HFFc6 (cell line): ENCODE data around the gene DUX4. TPM values are rescaled to one million over a fixed set of nuclear protein-coding genes. Genes with fewer than 3 reads are reported as not detected.
"Not testable (repeated sequence)": the region's sequence is repeated elsewhere in the genome, so short reads cannot be mapped to it uniquely, and the experiment has no call there.

Source experiments
- DNase-seq: peaks from one replicate; pipeline ENCODE4 v3.0.0-alpha.2; 2018
- H3K27ac Mint-ChIP-seq: 2 replicates; pipeline ENCODE4 v1.8.0; 2020; ENCODE audit warnings: mild to moderate bottlenecking, mixed read lengths
- H3K27me3 Mint-ChIP-seq: 2 replicates; pipeline ENCODE4 v1.8.0; 2021; ENCODE audit warnings: mild to moderate bottlenecking, moderate library complexity, mixed read lengths; ENCODE audit not compliant: insufficient read depth
- H3K36me3 Mint-ChIP-seq: 2 replicates; pipeline ENCODE4 v1.8.0; 2021; ENCODE audit warnings: low read depth, mixed read lengths
- H3K4me1 Mint-ChIP-seq: 2 replicates; pipeline ENCODE4 v1.8.0; 2020; ENCODE audit warnings: low read depth, mixed read lengths
- H3K4me3 Mint-ChIP-seq: 2 replicates; pipeline ENCODE4 v1.8.0; 2020; ENCODE audit warnings: mild to moderate bottlenecking, moderate library complexity, mixed read lengths
- H3K9me3 Mint-ChIP-seq: 2 replicates; pipeline ENCODE4 v1.8.0; 2020; ENCODE audit warnings: mild to moderate bottlenecking, mixed read lengths
- CTCF ChIP-seq: fragments of 200-600 bp; sonication (generic); IDR thresholded peaks from 2 replicates; pipeline ENCODE4 v1.5.0; 2021; ENCODE audit warnings: antibody characterized with exemption, mild to moderate bottlenecking
- long read RNA-seq: library from polyadenylated mRNA; unstranded; transcript quantifications from one replicate; pipeline ENCODE4 v2.0.0, GENCODE V29; 2019
- total RNA-seq, 6 experiments: library from RNA; stranded (reverse); fragmentation: NEBNext Ultra II Directional; extraction: Animal tissue kit (Norgen Biotek cat#: 25700); gene quantifications; 2 replicates in 1 of 6; 3 replicates in 5 of 6; pipeline ENCODE4 v1.2.3, GENCODE V29; 2021

The DUX4 gene
- total RNA-seq, result not detected
- long read RNA-seq, result 0 reads

DNA sequence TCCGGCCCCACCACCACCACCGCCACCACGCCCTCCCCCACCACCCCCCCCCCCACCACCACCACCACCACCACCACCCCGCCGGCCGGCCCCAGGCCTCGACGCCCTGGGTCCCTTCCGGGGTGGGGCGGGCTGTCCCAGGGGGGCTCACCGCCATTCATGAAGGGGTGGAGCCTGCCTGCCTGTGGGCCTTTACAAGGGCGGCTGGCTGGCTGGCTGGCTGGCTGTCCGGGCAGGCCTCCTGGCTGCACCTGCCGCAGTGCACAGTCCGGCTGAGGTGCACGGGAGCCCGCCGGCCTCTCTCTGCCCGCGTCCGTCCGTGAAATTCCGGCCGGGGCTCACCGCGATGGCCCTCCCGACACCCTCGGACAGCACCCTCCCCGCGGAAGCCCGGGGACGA, at the start of gene DUX4:
Gene DUX4, plus strand, starts transcription at position 347 of the 400 bp plus-strand sequence. Its CDS starts 0 bp downstream, at position 347.
- not testable (repeated sequence) for H3K27ac Mint-ChIP-seq, H3K27me3 Mint-ChIP-seq, H3K36me3 Mint-ChIP-seq, H3K4me3 Mint-ChIP-seq, DNase-seq, H3K9me3 Mint-ChIP-seq, H3K4me1 Mint-ChIP-seq

GRCh38 chr4:190175436-190175835, 1.9 kb downstream of the DUX4 start:
- not testable (repeated sequence) for DNase-seq, H3K27me3 Mint-ChIP-seq, H3K4me1 Mint-ChIP-seq, H3K27ac Mint-ChIP-seq, H3K36me3 Mint-ChIP-seq, H3K4me3 Mint-ChIP-seq
- peaks cover 14% of the 10 kb centered on the region for H3K9me3 Mint-ChIP-seq

GRCh38 chr4:190177727-190178605, 4.4 kb downstream of the DUX4 start:
- peak; percentile 49 for DNase-seq
- peaks cover 18% of the 10 kb centered on the region for H3K9me3 Mint-ChIP-seq
- not testable (repeated sequence) for H3K27me3 Mint-ChIP-seq, H3K27ac Mint-ChIP-seq, H3K4me1 Mint-ChIP-seq, H3K36me3 Mint-ChIP-seq, H3K4me3 Mint-ChIP-seq

- H3K36me3 Mint-ChIP-seq, H3K27me3 Mint-ChIP-seq, H3K4me1 Mint-ChIP-seq, DNase-seq, H3K27ac Mint-ChIP-seq, H3K4me3 Mint-ChIP-seq: not testable (repeated sequence)
- H3K9me3 Mint-ChIP-seq, result peaks cover 18% of the 10 kb centered on the region
Observed at GRCh38 chr4:190178606-190178990, 5.0 kb downstream of the DUX4 start.

GRCh38 chr4:190179030-190179739, 5.6 kb downstream of the DUX4 start:
- H3K27me3 Mint-ChIP-seq, DNase-seq, H3K4me1 Mint-ChIP-seq, H3K4me3 Mint-ChIP-seq, H3K36me3 Mint-ChIP-seq, H3K27ac Mint-ChIP-seq: not testable (repeated sequence)
- peaks cover 18% of the 10 kb centered on the region for H3K9me3 Mint-ChIP-seq

- not testable (repeated sequence) for DNase-seq, H3K27me3 Mint-ChIP-seq, H3K4me3 Mint-ChIP-seq, H3K27ac Mint-ChIP-seq, H3K36me3 Mint-ChIP-seq, H3K4me1 Mint-ChIP-seq
- H3K9me3 Mint-ChIP-seq, result peaks cover 18% of the 10 kb centered on the region
Observed at GRCh38 chr4:190179740-190180094, 6.1 kb downstream of the DUX4 start.

DNA sequence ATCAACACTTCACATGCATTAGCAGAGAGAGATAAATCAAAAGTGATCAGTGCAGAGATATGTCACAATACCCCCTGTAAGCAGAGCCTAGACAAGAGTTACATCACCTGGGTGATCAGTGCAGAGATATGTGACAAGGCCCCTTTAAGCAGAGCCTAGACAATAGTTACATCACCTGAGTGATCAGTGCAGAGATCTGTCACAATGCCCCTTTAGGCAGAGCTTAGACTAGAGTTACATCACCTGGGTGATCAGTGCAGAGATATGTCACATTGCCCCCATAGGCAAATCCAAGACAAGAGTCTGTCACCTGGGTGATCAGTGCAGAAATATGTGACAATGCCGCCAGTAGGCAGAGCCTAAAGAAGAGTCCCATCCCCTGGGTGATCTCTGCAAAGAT, 7.4 kb downstream of the DUX4 start:
- not testable (repeated sequence) for H3K27me3 Mint-ChIP-seq, H3K36me3 Mint-ChIP-seq, H3K4me3 Mint-ChIP-seq, DNase-seq, H3K4me1 Mint-ChIP-seq, H3K27ac Mint-ChIP-seq
- H3K9me3 Mint-ChIP-seq, result peaks cover 13% of the 10 kb centered on the region

DNA sequence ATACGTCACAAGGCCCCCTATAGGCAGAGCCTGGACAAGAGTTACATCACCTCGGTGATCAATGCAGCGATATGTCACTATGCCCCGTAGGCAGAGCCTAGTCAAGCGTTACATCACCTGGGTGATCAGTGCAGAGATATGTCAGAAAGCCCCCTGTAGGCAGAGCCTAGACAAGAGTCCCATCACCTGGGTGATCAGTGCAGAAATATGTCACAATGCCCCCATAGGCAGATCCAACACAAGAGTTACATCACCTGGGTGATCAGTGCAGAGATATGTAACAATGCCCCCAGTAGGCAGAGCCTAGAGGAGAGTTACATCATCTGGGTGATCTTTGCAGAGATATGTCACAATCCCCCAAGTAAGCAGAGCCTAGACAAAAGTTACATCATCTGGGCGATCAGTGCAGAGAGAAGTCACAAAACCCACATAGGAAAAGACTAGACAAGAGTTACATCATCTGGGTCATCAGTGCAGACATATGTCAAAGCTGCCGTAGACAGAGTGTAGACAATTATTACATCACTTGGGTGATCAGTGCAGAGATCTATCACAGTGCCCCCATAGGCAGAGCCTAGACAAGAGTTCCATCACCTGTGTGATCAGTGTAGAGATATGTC, 8.0 kb downstream of the DUX4 start:
- peaks cover 13% of the 10 kb centered on the region for H3K9me3 Mint-ChIP-seq
- H3K27me3 Mint-ChIP-seq, H3K4me1 Mint-ChIP-seq, H3K4me3 Mint-ChIP-seq, H3K27ac Mint-ChIP-seq, H3K36me3 Mint-ChIP-seq: not testable (repeated sequence)
- peak; percentile 3 for DNase-seq

GRCh38 chr4:190203510-190203909, 29.9 kb downstream of the DUX4 start:
- H3K4me3 Mint-ChIP-seq, H3K27me3 Mint-ChIP-seq, H3K27ac Mint-ChIP-seq, DNase-seq, H3K36me3 Mint-ChIP-seq, H3K4me1 Mint-ChIP-seq, H3K9me3 Mint-ChIP-seq: not testable (repeated sequence)
- TF ChIP-seq CTCF, result peak; percentile 4; the same call in 1 of the 2 replicates

Other genes starting within 250 kb of the DUX4 start
- 10 to 100 TPM; 30.3 to 46.1 (median 37.2) TPM for gene FRG1, start 232.9 kb upstream of the DUX4 start, total RNA-seq
- gene FRG2, start 146.5 kb upstream of the DUX4 start, total RNA-seq, result not detected
- gene DBET, start 109.3 kb upstream of the DUX4 start, total RNA-seq, result not detected